B cell (primary cell): ENCODE measurements around the gene PHACTR3.

ENCODE experiments used
- EZH2 ChIP-seq: IDR thresholded peaks from 2 replicates; pipeline ENCODE4 v1.6.1; 2012; ENCODE audit warnings: borderline replicate concordance, low read depth, mild to moderate bottlenecking, moderate library complexity, low read length; ENCODE audit not compliant: insufficient read depth, poor library complexity, severe bottlenecking
- TF ChIP-seq, protein P1 (sequence below): fragments of 200-600 bp; IDR thresholded peaks from one replicate; pipeline ENCODE4 v1.8.0; 2022; ENCODE audit warnings: antibody characterized with exemption, mild to moderate bottlenecking

- TF ChIP-seq, protein P1, sequence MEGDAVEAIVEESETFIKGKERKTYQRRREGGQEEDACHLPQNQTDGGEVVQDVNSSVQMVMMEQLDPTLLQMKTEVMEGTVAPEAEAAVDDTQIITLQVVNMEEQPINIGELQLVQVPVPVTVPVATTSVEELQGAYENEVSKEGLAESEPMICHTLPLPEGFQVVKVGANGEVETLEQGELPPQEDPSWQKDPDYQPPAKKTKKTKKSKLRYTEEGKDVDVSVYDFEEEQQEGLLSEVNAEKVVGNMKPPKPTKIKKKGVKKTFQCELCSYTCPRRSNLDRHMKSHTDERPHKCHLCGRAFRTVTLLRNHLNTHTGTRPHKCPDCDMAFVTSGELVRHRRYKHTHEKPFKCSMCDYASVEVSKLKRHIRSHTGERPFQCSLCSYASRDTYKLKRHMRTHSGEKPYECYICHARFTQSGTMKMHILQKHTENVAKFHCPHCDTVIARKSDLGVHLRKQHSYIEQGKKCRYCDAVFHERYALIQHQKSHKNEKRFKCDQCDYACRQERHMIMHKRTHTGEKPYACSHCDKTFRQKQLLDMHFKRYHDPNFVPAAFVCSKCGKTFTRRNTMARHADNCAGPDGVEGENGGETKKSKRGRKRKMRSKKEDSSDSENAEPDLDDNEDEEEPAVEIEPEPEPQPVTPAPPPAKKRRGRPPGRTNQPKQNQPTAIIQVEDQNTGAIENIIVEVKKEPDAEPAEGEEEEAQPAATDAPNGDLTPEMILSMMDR = no peak
- no peak for TF ChIP-seq EZH2
Measured at GRCh38 chr20:59605601-59606364, 1.4 kb downstream of the PHACTR3 start.
